ENCODE measurements around the gene PGAM2.

- TF ChIP-seq, protein P1, sequence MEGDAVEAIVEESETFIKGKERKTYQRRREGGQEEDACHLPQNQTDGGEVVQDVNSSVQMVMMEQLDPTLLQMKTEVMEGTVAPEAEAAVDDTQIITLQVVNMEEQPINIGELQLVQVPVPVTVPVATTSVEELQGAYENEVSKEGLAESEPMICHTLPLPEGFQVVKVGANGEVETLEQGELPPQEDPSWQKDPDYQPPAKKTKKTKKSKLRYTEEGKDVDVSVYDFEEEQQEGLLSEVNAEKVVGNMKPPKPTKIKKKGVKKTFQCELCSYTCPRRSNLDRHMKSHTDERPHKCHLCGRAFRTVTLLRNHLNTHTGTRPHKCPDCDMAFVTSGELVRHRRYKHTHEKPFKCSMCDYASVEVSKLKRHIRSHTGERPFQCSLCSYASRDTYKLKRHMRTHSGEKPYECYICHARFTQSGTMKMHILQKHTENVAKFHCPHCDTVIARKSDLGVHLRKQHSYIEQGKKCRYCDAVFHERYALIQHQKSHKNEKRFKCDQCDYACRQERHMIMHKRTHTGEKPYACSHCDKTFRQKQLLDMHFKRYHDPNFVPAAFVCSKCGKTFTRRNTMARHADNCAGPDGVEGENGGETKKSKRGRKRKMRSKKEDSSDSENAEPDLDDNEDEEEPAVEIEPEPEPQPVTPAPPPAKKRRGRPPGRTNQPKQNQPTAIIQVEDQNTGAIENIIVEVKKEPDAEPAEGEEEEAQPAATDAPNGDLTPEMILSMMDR (IDR thresholded peaks at IDR 0.05): no peak
- no peak for TF ChIP-seq POLR2A (IDR thresholded peaks at IDR 0.05)
Observed at GRCh38 chr7:44080686-44081265, 15.4 kb upstream of the PGAM2 start.

Measured in breast epithelium (tissue), 3 donors.